Measurements from ENCODE around the gene TLN1.
A peak's percentile ranks its signal among the peaks of the same experiment; 100 is the strongest.

The TLN1 gene, protein sequence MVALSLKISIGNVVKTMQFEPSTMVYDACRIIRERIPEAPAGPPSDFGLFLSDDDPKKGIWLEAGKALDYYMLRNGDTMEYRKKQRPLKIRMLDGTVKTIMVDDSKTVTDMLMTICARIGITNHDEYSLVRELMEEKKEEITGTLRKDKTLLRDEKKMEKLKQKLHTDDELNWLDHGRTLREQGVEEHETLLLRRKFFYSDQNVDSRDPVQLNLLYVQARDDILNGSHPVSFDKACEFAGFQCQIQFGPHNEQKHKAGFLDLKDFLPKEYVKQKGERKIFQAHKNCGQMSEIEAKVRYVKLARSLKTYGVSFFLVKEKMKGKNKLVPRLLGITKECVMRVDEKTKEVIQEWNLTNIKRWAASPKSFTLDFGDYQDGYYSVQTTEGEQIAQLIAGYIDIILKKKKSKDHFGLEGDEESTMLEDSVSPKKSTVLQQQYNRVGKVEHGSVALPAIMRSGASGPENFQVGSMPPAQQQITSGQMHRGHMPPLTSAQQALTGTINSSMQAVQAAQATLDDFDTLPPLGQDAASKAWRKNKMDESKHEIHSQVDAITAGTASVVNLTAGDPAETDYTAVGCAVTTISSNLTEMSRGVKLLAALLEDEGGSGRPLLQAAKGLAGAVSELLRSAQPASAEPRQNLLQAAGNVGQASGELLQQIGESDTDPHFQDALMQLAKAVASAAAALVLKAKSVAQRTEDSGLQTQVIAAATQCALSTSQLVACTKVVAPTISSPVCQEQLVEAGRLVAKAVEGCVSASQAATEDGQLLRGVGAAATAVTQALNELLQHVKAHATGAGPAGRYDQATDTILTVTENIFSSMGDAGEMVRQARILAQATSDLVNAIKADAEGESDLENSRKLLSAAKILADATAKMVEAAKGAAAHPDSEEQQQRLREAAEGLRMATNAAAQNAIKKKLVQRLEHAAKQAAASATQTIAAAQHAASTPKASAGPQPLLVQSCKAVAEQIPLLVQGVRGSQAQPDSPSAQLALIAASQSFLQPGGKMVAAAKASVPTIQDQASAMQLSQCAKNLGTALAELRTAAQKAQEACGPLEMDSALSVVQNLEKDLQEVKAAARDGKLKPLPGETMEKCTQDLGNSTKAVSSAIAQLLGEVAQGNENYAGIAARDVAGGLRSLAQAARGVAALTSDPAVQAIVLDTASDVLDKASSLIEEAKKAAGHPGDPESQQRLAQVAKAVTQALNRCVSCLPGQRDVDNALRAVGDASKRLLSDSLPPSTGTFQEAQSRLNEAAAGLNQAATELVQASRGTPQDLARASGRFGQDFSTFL (N-terminal part only)

DNA sequence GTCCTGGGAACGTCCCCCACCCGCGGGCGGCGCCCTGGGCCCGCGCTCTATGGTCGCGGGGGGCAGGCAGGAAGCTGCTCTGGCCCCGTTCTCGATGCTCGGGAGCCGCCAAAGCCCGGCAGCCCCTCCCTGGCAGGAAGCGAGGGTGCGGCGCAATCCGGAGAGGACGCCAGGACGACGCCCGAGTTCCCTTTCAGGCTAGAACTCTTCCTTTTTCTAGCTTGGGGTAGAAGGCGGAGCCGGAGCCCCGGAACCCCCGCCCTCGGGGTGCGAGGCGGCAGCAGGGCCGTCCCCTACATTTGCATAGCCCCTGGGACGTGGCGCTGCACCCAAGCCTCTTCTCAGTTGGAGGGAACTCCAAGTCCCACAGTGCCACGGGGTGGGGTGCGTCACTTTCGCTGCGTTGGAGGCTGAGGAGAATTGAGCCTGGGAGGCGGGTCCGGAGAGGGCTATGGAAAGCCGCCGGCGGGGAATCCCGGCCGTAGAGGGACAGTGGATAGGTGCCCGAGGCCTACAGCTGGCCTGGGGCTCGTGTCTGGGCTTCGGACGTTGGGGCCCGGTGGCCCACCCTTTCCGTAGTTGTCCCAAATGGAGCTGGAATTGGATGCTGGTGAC is at the start of gene TLN1, which contains the start of gene CREB3:
TSS of gene TLN1 (minus strand) at position 11 of the 615 bp plus-strand sequence. CDS start 6,501 bp downstream, outside the sequence.
TSS of gene CREB3 (plus strand) at position 482 of the 615 bp plus-strand sequence. CDS start at position 589, 107 bp downstream.
- peak; percentile 100 for DNase-seq

DNA sequence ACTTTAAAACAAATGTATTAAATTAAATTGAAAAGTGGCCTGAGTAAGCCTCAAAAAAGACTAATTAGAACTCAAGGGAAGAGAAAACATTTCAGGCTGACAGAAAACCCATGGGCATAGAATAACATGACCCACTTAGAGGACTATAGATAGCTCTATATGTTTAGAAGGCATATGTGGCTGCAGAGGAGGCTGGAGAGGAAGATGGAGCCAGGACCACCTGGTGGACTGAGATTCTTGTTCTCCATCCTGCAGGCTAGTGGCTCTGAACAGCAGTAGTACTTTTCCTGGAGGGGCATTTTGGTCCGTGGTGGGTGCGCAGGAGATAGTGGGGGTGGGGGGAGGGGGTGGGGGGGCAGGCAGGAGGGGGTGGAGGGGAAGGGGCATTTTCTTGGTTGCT is 49.1 kb upstream of the TLN1 start:
- no peak for DNase-seq

DNA sequence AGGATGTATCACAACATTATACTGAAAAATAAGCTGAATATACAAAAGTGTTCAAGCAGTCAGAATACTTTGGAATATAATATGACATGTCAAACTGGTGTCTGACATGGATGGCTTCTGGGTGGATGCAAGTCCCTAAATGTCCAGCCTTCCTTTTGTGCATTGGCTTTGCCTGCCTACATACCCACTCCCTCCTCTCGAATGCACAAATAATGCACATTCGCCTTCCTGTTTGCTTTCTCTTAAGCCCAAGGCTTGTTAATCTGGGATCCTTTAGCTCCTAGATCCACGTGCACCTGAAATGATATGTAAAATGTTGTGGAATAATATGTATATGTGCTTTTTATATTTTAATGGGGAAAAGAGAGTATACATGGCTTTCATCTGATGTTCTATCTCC is 46.5 kb upstream of the TLN1 start:
- no peak for DNase-seq

DNA sequence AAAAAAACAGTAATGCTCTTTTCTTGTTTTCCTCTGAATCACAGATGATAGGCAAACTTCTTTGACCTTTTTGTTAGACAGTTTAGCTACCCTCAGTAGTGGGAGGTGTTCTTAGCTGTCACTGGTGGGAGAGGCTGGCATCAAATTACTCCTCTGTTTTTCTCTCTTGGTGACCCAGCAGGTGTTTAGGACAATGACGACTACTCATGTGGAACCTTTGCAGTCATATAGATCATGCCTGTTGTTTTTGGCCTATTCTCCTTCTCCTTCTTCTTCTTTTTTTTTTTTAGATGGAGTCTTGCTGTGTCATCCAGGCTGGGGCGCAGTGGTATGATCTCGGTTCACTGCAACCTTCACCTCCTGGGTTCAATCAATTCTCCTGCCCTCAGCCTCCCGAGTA is 44.0 kb upstream of the TLN1 start:
- peak; percentile 22 for DNase-seq

DNA sequence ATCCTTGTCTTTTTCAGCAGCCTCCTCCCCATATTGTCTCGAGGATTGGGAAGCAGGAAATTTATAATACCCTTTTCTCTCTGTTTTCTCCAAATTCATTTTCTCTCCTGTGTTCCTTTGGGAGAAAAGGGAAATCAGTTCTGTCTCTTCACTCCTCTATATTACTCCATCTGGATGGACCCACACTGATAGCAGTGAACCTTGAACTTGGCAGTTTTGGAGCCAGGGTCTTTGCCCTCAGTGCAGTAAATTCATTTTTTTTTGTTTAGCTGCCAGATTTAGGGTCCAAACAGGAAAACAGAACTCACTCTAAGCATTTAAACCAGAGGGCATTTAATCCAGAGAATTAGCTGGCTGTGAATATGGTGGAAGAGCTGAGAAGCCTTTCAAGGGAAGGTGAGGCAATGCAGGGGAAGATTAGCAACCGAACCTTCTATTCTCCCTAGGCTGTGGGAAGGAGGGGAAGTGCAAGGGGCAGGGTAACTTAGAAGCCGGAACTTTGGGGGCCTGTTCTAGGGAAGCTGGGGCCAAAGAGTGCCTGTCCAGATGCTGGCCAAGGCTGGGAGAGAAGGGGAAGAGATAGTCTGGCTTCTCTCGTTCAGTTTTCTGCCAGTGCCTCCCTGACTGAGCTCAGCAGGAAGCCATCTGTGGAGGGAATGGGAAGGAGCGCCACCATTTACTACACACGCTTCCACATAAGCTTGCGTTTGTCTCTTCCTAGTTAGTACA is 43.1 kb upstream of the TLN1 start:
- DNase-seq = peak; percentile 57

DNA sequence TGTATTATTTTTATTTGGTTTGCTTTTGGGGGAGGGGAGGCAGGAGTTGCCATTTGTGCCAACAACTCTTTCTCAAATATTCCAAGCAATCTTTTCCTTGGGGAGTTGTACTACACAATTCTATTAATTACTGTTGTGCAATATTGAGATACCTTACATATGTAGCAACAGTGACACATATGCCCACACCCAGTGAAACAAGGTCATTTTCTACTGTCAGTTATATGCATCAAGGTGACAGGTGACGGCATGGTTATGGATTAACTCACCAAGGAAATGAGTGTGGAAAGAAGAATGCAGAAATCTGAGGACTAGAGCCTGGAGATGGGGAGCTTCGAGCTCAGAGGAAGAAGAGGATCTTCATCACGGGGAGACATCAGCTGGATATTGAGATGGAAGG is 39.9 kb upstream of the TLN1 start:
- DNase-seq = no peak

DNA sequence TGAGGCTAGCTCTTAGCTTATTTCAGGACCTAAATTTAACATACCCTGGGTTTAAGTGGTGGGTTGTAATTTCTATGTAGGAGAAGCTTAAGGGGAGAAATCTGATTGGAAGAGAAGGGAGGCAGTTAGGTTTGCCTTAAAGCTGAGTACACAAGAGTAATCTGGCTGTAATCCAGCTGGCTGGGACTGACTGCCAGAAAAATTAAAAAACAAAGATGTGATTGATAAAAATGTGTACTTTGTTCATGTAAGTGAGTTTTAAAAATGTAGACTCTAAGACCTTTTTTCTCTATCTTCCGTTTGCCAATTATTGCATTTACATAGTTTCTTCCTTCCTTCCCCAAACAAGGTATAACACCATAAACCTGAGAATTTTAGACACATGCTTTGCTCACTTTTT is 39.5 kb upstream of the TLN1 start:
- DNase-seq = no peak

DNA sequence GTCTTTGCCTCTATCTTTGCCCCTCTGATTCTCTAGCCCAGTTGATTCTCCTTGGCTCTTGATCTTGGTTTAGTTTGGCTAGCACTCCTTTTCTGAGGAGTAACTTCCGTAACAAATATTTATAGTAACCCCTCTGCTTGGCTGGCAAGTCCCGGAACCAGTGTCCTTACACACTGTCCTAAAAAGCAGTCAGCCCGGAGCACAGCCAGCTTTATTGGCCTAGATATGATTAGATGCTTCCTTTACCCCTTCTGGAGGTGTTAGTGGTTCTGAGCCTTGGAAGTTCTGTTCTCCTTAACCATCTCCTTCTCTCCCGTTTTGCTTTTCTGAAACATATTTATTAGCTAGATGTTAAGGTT is 39.1 kb upstream of the TLN1 start:
- DNase-seq = no peak

DNA sequence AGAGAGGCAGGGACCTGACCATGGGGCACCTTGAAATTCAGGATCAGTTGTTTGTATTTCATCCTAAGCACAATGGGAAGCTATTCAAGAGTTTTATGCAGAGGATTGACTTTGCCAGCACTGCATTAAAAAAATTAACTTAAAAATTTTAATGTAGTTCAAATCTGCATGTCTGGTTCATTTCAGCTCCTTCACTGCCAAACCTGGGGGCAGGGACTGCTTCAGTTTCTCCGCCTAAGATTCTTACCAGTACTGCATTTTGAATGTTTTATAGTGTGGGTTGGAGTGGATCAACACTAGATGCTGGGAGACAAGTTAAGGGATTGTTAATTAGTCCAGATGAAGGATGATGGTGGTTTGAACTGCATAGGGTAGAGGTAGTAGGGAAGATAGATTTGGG is 37.8 kb upstream of the TLN1 start:
- no peak for DNase-seq

DNA sequence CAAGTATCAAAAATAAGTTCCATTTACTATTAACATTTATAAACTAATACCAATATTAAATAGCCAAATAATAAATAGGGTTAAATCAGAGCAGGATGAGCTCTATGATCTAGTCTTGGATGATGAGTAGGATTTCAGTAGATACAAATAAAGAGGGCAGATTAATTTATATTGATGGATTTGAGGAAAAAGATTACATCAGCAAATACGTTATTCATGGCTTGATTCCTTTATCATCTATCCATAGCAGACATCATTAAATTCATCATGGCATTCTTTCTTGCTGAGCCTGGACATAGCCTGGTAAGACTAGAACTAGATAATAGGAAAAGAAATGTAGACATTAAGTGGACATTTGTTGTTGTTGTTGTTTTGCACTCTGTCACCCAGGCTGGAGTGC is 35.5 kb upstream of the TLN1 start:
- DNase-seq = no peak

DNA sequence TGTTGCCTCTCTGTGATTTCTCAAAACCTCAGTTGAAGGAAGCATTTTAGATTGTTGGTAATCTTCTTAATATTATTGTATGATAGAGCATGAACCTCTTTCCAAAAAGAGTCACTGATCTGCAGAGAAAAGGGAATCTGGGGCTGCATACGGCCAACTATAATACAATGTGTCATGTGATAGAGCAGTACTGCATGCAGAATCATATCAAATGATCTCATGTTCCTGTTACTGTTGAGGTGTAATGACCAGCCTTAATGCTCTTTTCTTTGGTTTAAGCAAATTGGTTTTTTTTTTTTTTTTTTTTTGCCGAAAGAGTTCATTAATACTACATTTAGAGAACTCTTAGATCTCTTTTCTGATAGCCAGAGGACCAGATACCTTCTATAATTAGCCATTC is 35.0 kb upstream of the TLN1 start:
- DNase-seq = no peak

DNA sequence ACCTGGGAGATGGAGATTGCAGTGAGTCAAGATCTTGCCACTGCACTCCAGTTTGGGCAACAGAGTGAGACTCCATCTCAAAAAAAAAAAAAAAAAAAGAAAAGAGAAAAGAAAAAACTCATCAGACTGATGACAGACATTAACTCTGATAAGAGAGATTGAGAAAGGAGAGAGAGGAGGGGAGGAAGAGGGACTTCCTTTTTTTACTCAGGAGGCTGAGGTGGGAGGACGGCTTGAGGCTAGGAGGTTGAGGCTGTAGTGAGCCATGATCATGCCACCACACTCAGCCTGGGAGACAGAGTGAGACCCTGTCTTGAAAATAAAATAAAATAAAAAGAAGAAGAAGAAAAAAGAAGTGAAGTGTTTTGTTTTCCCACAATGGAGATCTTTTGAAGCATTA is 31.8 kb upstream of the TLN1 start:
- DNase-seq = no peak

DNA sequence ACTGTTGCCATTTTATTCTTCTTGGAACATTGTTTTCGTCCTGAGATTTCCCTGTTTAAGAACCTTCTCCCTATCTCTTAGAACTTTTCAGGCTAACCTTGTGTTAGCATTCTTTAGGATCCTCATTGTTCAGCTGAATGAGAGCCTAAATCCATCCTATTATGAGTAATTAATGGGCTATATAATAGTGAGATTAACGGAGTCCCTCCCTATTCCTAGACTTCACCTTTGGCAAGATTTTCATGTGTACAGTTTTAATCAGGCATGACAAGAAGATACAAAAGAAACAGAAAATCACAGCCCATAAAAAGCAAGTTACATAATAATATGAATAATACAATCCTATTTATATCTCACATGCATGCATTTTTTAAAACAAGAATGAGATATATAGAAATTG is 31.2 kb upstream of the TLN1 start:
- DNase-seq = no peak

DNA sequence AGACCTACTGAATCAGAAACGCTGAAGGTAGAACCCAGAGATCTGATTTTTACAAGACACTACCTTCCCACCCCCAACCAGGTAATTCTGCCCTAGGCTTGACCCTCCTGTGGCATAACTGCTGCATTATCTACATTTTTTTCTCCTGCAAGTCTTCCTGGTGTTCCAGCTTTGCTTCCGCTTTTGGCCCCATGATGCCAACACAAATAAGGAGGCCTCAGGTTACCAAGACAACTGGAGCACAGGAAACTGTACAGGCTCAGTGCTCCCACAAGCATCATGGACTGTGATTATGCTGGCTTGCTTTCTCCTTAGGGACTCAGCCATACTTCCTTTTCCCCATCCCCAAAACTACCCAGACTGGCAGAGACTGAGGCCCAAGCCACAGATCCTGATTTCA is 28.7 kb upstream of the TLN1 start:
- no peak for DNase-seq

DNA sequence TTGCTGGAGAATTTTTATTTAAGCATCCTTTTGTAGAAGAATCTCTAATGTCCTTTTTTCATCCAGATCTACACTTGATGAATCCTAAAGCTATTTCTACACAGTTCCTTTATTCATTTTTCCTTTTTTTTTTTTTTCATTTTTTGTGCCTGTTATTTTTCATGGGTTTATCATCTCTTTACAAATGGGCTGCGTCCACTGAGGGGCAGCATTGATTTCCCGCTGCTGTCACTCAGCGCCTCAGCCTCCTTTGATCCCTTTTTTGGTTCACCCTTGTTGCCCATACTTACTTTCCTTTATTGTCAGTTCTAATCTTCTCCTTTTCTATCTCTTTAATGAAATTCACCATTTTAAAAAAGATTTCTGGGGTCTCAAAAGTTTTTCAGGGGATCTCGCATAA is 27.8 kb upstream of the TLN1 start:
- no peak for DNase-seq

DNA sequence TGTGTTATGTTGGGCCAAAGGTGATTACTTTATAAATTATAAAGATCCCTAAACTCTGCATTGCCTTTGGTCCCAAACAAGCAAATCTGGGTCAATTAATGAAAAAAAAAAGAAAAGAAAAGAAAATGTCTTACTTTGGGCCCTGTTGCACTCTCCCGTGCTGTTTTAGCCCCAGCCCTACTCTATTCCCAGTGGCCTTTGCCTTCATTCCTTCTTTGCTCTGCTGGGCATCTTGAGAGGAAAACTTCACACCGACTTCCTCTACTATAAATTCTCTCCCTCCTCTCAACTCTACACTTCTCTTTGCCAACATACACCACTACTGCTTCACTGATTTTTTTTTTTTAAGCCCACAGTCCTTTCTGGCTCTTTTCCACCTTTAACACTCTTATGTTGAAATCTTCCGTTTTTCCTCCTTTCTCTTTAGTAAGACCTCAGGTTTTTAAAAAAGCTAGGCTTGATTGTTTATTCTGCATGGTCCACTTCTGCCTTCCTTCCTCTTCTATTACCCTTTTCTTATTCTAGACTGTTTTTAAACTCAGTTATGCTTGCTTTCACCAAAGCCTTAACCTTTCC is 26.6 kb upstream of the TLN1 start:
- DNase-seq = no peak

DNA sequence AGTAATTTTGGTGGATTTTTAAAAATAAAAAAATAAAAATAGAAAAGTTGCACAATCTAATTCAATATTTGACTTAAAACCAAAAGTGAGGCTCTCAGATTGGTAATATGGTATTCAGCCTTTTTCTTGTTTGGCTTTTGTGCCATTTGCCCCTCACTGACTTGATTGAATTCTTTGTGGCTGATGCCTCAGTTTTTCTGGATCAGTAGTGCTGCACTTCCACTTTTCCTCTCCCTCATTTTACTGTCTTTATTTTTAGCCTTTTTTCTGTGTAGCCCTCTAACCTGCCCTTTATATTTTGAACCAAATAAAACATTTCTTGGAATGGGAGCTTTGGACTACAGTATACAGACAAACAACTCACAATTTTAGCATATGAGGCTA is 25.9 kb upstream of the TLN1 start:
- no peak for DNase-seq

DNA sequence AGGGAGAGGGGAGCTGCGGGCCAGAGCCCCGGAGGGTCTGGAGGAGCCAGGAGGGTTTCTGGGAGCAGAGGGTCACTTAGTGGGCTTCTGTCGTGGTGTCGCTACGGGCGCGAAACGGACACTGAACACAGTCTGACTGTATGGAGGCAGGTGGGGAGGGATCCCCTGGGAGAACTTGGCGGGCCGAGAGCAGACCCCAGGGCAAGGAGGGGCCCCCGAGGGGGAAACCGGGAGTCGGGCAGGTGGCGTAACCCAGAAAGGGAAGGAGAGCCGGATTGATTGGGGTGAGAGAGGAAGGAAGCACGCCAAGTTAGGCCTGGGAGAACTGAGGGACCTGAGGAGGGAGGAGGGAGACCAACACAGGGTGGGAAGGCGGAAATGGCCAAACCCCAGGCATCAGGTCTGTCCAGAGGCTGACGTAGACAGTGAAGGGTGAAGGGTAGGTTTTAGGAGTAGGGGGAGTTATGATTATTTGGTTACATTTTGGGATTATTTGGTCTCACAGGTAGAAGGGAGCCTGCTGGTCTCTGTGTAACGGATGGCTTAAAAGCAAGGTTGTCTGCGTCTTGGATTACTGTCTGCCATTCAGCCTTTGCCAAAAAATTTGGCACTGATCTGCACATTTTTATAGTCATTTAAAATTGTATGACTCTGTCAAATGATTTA is 25.4 kb upstream of the TLN1 start:
- no peak for DNase-seq

DNA sequence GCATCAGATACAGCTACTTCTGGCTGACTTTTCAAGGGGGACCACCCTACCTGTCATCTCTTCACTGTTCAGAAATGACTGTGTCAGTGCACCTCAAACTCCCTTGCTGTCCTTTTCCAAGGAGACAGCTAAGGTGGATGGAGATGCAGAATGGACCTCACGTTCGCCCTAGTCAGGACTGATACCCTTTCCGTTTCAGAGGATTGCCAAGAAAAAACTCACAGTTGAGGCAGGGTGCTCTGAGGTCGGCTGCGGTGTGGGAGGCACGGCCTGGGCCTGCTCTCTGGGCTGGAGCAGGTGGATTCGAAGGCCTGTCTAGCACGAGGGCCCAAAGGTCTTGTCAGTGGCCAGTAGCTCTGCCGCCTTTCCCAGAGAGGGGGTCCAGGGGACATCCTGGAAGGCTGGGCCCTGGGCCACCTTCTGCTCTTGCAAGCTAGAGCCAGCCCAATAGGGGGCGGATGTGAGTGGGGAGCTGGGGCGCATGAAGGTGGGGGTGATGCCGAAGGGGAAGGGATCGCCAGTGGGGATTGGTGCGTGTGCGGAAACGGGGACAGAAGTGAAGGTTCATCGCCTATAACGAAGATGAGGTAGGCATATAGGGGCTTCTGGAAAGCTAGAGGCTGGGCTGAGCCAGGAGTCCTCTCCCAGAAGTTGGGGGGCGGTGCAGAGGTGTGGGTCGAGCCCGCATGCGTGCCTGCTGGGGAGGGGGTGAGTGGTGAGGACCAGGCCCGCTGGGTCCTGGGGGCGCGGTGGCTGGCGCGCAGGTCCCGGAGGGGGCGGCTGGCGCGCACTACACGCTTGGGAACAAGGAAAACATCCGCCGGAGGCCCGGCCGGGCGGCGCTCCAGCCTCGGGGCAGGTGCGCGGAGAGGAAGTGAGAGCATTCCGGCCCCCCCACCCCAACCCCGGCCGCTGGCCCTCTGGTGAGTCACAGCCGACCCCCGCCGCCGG is 24.6 kb upstream of the TLN1 start:
- no peak for DNase-seq

DNA sequence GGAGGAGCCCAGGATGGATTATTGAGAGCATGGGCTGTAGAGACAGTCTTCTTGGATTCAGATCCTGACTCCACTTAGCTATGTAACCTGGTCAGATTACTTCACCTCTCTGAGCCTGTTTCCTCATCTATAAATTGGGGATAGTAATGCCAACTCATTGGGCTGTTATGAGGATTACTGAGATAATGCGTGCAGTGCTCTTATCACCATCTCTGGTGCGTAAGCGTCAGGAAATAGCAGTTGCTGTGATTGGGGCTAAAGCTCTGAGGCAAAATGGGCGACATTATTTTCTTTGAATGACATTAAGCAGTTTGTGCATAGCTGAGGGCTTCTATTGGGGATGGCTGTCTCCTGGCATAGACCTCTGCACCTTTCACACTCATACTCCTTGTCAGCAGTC is 23.1 kb upstream of the TLN1 start:
- DNase-seq = no peak
